Subcutaneous adipose tissue (tissue), 4 donors: ENCODE measurements around the gene CD53. TPM values are rescaled to one million over a fixed set of nuclear protein-coding genes. Genes with fewer than 3 reads are reported as not detected.

Source experiments
- CTCF ChIP-seq: fragments of 450-650 bp; IDR thresholded peaks from one replicate; pipeline ENCODE4 v1.5.1; 2016; ENCODE audit warnings: low read depth, mild to moderate bottlenecking, control low read depth, antibody characterized with exemption, moderate library complexity
- total RNA-seq, 4 donors: library from RNA; depleted of rRNA; stranded (reverse); fragments of >200 nt; gene quantifications; one replicate each; pipeline ENCODE4 v1.1.0, GENCODE V29; 2016

CD53 gene
- total RNA-seq, 4 donors from 2014 or later = 21.7 to 241 (median 72.5) TPM

GRCh38 chr1:110873856-110874255 is 908 bp downstream of the CD53 start:
- TF ChIP-seq CTCF = no peak

GRCh38 chr1:110874324-110875215 is 1.6 kb downstream of the CD53 start:
- no peak for TF ChIP-seq CTCF

GRCh38 chr1:110875216-110875731 is 2.3 kb downstream of the CD53 start:
- TF ChIP-seq CTCF = no peak

GRCh38 chr1:110876748-110877341 is 3.9 kb downstream of the CD53 start:
- TF ChIP-seq CTCF = no peak

- no peak for TF ChIP-seq CTCF
Measured at GRCh38 chr1:110877364-110877763, 4.4 kb downstream of the CD53 start.

- TF ChIP-seq CTCF = no peak
Measured at GRCh38 chr1:110877776-110878175, 4.8 kb downstream of the CD53 start.

- no peak for TF ChIP-seq CTCF
Measured at GRCh38 chr1:110878591-110878990, 5.6 kb downstream of the CD53 start.
